Kidney epithelial cell (primary cell): Measurements from ENCODE around the gene GORASP1. TPM values are rescaled to one million over a fixed set of nuclear protein-coding genes. Genes with fewer than 3 reads are reported as not detected.

Experiments
- DNase-seq: peaks from one replicate; pipeline ENCODE4 v3.0.0-alpha.2; 2010; ENCODE audit warnings: low read depth
- H3K27me3 ChIP-seq: 2 replicates; pipeline ENCODE4 v1.6.0; 2011; ENCODE audit warnings: low read length; ENCODE audit not compliant: control insufficient read depth, insufficient read depth
- H3K36me3 ChIP-seq: 2 replicates; pipeline ENCODE4 v1.5.1; 2011; ENCODE audit warnings: low read length; ENCODE audit not compliant: control insufficient read depth, insufficient read depth
- H3K4me3 ChIP-seq: 2 replicates; pipeline ENCODE4 v1.5.1; 2011; ENCODE audit warnings: low read depth, mild to moderate bottlenecking, control low read depth, low read length
- total RNA-seq: library from RNA; depleted of rRNA; stranded (reverse); fragments of >200 nt; gene quantifications from 2 replicates; pipeline ENCODE4 v1.2.3, GENCODE V29; 2015
- TF ChIP-seq, protein P1 (sequence below): IDR thresholded peaks from 2 replicates; pipeline ENCODE4 v1.5.1; 2011; ENCODE audit warnings: mild to moderate bottlenecking, moderate library complexity, low read length, control low read depth, inconsistent platforms; ENCODE audit not compliant: insufficient read depth, poor library complexity, severe bottlenecking

GORASP1 gene
- total RNA-seq, 1 donor from 2014 or later: 34.8 TPM

DNA sequence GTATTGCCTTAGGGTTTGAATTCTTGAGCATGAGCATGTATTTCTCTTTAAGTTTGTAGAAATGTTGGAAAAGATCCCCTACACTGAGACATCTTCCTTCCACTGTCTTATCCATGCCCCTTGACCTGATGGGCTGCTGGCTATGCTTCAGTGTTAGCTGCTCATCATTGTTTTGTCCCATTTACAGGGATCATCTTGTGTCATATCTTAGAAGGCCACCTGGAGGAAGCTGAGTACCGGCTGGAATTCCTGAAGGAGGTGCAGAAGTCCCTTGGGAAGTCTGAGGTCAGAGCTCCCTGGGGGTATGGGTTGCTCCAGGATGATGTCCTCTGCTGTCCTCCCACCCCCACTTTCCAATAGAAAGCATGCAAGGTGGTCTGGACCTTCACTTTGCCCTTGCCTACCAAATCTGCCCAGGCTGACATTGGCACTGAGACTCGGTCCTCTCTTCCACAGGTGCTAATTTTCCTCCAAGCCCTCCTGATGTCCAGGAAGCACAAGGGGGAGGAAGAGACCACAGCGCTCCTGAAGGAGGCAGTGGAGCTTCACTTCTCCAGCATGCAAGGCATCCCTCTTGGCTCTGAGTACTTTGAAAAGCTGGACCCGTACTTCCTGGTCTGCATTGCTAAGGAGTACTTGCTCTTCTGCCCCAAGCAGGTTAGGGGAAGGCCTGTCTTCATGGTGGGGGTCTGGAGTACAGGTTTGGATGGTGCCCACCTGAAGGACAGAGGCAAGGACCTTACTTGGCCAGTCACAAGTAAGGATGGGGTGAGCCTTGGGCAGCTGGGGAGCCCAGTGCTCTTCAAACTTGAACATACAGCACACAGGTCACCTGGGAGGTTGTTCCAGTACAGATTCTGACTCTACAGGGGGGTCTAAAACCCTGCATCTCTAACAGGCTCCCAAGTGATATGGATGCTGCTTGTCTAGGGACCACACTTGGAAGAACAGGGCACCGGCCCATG lies 17.7 kb upstream of the GORASP1 start:
- Histone ChIP-seq H3K36me3 (no peaks in the 10 kb centered on the region), H3K27me3 (no peaks in the 10 kb centered on the region), H3K4me3 (no peak overlapping the region)
- no peak for DNase-seq
- TF ChIP-seq, protein P1, sequence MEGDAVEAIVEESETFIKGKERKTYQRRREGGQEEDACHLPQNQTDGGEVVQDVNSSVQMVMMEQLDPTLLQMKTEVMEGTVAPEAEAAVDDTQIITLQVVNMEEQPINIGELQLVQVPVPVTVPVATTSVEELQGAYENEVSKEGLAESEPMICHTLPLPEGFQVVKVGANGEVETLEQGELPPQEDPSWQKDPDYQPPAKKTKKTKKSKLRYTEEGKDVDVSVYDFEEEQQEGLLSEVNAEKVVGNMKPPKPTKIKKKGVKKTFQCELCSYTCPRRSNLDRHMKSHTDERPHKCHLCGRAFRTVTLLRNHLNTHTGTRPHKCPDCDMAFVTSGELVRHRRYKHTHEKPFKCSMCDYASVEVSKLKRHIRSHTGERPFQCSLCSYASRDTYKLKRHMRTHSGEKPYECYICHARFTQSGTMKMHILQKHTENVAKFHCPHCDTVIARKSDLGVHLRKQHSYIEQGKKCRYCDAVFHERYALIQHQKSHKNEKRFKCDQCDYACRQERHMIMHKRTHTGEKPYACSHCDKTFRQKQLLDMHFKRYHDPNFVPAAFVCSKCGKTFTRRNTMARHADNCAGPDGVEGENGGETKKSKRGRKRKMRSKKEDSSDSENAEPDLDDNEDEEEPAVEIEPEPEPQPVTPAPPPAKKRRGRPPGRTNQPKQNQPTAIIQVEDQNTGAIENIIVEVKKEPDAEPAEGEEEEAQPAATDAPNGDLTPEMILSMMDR: peak; percentile 36

DNA sequence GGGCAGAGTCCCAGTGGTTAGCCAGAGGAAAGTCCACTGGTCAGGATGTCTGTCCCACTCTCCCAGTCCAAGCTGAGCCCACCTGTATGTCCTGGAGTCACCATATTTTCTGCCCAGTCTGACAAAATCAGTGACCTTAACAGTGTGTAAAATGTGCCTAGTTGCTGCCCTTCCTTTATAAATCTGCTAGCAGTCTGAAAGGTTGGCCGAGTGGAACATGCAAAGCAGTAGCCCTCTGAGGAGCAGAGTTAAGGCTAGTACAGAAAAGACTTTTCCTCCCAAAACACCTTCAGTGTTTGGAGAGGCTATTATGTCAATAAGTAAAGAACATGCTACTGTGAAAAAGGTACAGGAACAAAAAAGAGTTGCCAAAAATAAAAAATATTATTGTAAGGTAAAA lies 15.4 kb upstream of the GORASP1 start:
- no peak for DNase-seq
- H3K36me3 ChIP-seq: no peaks in the 10 kb centered on the region
- no peaks in the 10 kb centered on the region for H3K27me3 ChIP-seq
- TF ChIP-seq, protein P1: no peak
- no peak overlapping the region for H3K4me3 ChIP-seq

DNA sequence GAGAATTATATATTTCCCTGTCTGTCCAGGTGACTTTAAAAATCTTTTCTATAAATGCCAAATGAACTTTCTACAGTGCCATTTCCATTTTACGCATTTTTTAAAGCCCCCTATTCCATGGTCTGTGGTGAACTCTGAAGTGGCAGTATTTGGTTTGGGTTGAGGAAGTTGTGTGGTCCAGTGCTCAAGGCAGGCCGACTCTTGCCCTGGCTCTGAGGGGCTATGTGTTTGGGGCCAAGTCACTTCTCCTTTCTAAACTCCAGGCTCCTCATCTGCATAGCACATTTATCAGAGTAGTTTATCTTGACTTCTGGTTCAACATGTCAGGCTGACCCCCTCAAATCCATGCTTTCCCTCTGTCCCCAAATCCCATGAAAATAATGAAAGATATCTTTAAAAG lies 14.2 kb upstream of the GORASP1 start:
- H3K4me3 ChIP-seq: no peak overlapping the region
- no peaks in the 10 kb centered on the region for H3K36me3 ChIP-seq
- no peaks in the 10 kb centered on the region for H3K27me3 ChIP-seq
- TF ChIP-seq, protein P1: no peak
- no peak for DNase-seq

DNA sequence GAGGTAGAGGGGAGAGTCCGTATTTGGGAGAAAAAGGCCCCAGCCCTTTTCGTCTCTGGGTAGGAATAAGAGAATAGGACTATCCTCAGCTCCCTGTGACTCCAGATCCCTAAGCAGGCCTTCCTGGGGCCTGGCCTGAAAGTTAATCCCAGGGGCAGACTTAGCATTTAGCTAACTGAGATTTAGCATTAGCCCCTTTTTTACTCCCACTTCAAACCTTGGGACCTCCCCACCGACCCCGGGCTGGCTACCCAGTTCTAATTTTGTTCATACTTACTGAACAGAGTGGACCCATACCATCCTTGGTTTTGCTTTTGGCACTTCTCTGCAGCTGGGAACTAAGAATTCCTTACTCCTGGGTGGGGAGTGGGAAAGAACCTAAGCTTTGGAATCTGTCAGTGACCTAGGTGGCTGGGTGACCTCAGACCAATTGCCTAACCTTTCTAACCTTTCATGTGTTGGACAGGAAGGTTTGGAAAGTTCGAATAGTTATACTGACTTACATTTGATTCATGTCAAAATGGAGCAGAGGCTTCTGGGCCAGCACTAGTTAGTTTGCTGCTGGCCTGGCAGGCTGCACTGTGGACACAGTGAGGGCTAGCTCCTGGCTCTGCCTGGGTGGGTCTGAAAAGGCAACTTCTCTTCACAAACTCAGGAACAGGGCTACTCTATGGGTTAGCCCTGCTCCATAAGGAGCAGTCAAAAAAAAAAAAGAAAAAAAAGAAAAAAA lies 11.7 kb upstream of the GORASP1 start:
- no peaks in the 10 kb centered on the region for H3K27me3 ChIP-seq
- DNase-seq: no peak
- no peaks in the 10 kb centered on the region for H3K36me3 ChIP-seq
- no peak overlapping the region for H3K4me3 ChIP-seq
- TF ChIP-seq, protein P1: no peak

DNA sequence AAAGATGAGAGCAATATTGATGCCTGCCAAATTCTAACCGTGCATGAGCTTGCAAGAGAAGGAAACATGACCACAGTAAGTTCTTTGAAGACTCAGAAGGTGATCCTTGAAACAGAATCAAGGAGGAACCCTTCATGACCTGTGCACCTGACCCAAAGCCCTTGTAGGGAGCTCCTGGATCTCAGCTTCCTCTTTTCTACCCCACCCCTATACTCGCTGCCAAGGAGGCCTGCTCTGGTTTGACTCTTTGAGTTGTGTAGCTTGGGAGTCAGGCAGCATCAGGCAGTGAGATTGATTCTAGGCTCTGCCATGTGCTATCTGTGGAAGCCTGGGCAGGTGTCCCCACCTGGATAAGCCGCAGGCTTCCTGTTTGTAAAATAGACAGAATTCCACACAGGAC lies 10.7 kb upstream of the GORASP1 start:
- Histone ChIP-seq H3K36me3 (no peaks in the 10 kb centered on the region), H3K27me3 (no peaks in the 10 kb centered on the region), H3K4me3 (no peak overlapping the region)
- TF ChIP-seq, protein P1: no peak
- DNase-seq: no peak
